ENCODE results near the gene MED13L.

The MED13L gene

DNA sequence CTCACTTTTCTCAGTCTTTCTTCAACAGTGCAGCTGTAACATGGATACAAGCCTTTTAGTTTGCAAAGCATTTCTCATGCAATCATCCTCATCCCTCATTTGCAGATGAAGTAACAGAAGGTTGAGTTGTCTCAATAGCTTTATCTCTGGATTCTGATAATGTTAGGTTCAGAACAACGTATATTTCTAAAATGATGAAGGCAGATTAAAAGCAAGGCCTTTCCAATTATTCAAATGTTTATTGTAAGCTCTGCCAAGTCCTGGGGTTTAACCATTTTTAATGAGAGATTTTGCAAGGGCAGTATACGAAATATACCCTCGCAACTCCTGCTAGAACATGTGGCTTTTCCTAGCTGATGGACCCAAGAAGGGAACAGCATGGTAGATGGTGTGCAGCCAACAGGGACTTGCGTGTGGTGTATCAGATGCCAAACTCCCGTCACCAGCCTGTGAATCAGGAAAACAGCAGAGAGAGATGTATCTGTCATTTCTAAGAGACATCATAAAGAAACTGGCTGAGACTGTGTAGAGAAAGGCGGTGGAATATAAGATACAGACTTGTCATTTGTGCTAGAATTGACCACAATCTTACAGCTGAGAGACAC is 319.7 kb downstream of the MED13L start:
- no peak for DNase-seq

DNA sequence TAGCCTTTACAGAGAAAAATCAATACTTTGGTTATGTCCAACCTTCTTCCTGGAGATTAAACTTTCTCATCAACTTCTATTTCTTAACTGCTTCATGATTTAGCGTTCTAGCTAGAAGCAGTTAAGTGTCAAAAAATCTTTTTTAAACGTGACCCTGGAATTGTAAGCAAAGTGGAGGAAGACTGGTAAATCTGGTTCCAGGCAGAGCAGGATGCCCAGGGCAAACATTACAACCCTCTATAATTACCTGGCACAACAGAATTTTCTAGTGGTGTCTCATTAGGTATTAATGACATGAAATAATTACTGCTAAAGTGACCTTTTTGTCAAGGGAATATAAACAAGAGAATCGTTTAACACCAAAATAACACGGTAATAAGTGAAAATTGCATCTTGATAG is 320.8 kb downstream of the MED13L start:
- DNase-seq = no peak

DNA sequence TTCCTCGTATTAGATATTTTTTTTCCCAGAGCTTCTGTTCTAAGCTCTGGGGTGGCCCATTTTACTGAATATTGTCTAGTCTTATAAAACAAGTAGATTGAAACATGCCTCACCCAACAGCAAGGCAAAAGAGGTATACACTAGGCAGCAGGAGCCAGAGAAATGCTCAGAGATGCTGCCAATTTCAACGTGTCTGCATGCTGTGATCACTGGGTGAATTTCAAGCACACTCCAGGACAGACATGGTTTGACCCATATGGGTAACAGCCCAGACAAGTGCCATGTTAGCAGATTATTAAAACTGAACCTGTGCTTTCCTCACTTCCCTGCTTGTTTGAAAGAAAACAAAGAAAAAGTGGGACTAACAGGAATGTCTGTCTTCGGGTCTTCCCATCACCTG is 321.3 kb downstream of the MED13L start:
- no peak for DNase-seq

DNA sequence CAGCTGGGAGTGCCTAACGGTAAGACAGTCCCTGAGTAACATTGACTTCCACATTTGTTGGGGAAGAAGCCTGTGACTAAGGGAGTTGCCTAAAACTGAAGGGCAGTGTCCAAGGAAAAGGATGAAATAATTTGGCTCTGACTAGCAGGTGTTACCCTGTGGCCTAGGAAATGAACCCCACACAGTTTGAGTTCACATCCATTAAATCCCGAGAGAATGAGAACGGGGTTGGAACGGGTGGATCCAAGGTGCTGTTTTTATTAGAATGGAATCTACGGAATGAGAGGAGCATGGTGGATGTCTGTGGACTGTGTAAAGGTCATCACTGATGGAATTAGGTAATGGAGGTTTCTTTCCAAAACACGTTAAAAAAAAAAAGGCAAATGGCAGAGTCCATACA is 324.0 kb downstream of the MED13L start:
- peak; percentile 59 for DNase-seq

DNA sequence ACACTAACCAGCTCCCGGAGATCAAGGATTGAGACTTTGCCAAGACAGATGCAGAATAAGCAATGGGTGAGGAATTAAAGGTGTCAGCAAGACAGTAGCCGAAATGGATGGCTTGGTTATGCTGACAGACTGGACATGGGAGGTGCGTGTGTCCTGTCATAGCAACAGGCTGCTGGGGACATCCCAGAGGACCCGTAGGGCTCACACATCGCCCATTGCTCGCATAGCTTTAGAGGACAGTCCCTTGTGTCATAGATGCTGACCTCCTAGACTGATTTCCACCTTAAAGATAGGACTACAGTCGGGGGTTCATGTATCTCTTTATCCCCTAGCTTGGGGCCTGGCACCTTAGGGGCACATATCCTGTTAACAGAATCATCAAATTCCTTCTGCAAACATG is 324.5 kb downstream of the MED13L start:
- DNase-seq = no peak

DNA sequence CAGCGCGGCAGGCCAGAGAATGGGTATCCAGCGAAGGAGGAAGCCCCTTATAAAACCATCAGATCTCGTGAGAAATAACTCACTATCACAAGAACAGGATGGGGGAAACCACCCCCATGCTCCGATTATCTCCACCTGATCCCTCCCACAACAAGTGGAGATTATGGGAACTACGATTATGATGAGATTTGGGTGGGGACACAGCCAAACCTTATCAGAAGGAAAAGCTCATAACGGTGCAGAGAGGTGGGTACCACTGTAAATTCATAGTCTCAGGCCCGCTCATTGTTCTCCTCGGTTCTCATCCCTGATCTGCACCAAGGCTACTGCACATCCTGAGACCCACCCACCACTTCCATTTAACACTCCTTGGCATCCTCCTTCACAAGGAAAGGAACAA is 326.5 kb downstream of the MED13L start:
- DNase-seq = no peak

DNA sequence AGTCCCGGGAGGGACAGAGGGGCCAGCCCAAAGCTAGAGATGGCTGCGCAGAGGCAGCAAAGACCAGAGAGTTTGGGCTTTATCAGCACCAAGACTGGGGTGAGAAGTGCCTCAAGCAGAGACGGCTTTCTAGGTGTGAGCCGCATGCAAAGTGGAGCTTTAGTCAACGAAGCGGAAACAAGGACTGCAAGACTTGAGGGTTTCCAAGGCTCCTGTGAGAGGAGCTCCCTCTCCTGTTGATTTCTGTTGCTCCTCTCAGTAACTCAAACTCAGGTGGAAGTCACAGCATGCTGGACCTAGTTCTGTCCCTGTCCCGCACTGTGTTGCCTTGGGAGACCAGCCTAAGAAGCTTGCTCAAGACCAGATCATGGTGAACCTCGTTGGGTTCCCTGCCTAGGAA is 327.8 kb downstream of the MED13L start:
- no peak for DNase-seq

DNA sequence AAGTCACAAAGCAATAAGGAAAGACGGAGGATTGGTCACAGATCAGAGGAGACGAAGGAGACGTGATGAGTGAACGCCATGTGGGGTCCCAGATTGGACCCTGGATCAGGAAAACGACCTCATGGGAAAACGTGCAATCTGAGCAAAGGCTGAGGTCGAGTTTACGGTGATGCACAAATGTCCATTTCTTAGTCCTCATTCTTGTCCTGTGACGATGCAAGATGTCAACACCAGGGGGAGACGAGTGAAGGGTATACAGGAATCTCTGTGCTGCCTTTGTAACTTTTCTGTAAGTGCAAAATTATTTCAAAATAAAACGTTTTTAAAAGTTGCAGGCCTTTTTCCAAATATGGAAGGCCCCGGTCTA is 329.8 kb downstream of the MED13L start:
- no peak for DNase-seq

DNA sequence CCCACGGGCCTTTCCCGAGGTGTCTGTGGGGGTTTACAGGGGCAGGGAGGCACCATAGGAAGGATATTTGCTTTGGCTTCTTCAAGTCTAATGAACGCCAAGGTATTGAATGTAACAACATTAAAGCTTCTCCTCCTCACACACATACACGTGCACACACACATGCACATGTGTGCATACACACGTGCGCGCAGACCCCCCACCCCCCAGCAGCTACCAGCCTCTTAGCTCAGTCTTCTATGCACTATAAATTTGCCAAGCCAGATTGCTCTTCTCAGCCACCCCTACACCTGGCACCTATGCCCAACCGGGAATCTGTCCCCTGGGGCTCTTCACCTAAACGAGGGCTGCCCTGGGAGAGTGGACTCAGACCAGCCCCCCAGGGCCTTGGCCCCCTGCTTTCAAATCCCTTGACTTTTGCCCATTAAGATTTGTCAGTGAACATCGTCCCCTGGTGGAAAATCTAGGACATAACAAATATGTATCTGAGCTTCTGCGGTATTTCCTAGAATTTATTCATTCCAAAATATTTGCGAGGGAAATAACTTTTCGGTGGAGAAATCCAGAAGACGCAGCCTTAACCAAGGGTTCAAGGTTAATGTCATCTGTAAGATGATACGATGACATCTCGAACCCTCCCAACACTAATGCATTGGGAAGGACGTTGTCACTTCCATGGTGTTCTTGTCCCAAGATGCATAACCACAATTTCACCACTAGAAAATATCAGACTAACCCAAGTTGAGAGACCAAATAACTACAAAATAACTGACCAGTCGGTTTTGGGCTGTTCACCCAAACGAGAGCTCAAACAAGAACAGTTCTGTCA is 330.4 kb downstream of the MED13L start:
- no peak for DNase-seq

DNA sequence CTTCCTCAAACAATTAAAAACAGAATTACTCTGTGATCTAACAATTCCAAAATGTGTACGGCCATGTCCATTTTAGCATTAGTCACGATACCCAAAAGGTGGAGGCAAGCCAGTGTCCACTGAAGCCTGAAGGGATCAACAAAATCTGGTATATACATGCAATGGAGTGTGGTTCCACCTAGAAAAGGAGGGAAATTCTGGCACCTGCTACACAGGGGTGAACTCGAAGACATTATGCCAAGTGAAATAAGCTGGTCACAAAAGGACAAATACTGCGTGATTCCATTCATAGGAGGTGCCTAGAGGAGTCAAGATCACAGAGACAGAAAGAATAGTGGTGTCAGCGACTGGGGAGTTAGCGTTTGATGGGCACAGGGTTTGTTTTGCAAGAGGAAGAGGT is 331.4 kb downstream of the MED13L start:
- no peak for DNase-seq

DNA sequence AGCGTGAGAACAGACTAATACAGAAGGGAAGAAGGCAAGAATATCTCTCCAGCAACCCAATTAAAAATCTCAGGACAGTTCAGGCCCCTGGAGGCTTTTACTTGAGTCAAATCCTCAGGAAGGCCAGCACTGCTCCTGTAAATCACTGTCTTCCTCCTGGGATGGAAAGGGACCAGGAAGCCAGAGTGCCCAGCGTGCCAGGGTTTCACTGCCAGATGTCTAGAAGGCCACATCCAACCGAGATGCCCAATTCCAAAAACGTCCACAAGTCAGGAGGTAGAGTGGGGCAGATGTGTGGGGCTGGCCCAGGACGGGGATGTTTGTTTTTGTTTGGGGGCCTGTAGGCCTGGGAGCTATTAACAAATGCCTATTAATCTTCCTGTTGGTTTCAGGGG is 332.0 kb downstream of the MED13L start:
- DNase-seq = no peak

DNA sequence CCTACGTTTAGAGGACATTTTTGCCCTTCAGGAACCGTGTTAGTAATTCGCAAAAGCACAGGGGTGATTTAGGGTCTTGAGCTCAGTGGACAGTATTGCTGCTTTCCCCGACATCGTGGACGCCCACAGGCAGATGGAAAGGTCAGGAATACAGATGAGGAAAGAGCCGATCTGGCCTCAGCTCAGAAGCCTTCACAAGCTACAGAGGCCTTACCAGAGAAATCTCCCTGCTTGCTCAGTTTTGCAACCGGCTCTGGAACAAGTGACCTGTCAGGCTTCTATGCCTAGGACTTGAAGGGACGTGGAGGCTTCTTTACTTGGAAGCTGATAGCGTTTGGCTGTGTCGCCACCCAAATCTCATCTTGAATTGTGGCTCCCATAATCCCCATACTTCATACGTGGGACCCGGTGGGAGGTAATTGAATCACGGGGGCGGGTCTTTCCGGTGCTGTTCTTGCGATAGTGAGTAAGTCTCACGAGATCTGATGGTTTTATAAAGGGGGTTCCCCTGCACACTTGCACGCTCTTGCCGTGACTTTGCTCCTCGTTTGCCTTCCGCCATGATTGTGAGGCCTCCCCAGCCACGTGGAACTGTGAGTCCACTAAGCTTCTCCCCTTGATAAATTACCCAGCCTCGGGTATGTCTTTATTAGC is 332.5 kb downstream of the MED13L start:
- DNase-seq = no peak

DNA sequence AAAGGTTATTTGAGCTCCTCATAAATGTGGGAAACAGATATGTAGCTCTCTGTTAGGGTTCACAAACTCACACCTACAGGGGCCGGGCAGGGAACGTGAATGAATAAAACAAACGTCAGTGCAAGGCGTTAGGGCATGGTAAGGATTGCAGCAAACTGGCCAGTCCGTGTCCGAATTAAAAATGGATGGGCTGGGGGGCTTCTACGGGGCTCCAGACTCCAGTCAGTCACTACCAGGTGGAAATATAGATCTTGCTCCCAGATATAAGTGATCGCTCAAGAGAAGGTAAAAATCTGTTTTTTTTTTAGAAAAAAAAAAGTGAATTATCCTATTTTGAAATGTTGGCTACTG is 333.1 kb downstream of the MED13L start:
- DNase-seq = no peak

DNA sequence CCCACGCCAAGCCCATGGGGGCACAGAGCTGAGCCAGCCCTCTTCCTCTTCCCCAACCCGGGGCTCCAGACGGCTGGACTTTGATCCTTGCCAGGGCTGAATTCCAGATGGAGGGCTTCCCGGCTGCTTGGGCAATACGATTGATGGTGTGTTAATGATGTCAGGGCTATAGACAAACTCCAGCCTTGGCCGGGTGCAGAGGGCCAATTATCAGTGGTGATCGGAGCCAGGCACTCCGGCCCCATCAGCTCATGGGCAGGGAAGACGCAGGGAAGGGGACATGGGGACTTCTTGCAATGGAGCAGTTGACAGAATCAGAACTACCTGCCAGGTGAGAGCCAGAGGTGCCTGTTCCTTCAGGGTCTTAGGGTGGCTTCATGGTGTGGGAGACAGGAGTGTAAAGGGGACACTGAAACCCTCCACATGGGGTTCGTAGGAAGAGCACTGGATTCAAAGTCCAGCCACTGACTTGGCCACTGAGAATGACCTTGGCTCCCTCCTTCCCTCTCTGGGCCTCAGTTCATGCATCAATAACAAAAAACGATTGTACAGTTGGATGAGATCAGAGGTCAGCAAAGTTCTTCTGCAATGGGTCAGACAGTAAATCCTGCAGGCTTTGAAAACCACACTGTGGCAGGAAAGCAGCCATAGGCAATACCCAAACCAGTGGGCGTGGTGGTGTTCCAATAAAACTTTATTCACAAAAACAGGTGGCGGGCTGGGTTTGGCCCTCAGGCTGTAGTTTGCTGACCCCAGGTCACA is 333.7 kb downstream of the MED13L start:
- DNase-seq = no peak

DNA sequence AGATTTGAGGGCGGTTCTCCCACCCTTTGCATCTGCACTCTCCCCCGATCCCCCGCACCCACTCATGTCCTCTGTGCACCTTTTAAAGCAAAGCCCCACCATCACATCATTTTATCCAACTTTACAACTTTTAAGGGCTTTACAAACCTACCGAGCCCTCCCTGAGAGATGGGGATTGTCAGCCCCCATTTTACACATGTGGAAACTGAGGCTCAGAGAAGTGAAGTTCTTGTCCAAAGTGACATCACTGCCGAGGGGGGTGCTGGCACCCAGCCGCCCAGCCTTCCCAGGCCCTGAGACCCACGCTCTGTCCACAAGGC is 334.2 kb downstream of the MED13L start:
- no peak for DNase-seq

DNA sequence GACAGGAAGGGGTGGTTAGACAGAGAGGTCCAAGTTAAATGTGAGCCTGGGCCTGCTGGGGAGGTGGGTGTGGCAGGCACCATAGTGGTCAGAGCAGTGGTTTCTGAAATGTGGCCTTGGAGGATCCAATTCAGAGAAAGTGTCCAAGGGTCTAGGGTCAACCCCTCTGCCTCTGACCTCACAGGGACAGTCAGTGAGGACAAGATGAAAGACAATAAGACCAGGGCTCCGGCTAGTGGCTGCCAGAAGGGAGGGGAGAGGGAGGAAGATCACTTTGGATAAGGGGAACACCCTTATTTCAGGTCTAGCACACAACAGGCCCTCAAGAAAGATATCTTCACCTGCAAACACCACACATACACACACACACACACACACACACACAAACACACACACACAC is 335.1 kb downstream of the MED13L start:
- no peak for DNase-seq

DNA sequence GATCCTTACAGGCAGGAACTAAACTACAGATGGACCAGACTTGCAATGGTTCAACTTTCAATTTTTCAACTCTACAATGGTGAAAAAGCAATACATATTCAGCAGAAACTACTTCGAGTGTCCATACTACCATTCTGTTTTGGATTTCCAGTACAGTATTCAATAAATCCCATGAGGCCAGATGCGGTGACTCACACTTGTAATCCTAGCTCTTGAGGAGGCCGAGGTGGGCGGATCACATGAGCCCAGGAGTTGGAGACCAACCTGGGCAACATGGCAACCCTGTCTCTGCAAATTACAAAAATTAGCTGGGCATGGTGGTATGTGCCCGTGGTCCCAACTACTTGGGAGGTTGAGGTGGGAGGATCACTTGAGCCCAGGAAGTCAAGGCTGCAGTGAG is 336.1 kb downstream of the MED13L start:
- DNase-seq = no peak

DNA sequence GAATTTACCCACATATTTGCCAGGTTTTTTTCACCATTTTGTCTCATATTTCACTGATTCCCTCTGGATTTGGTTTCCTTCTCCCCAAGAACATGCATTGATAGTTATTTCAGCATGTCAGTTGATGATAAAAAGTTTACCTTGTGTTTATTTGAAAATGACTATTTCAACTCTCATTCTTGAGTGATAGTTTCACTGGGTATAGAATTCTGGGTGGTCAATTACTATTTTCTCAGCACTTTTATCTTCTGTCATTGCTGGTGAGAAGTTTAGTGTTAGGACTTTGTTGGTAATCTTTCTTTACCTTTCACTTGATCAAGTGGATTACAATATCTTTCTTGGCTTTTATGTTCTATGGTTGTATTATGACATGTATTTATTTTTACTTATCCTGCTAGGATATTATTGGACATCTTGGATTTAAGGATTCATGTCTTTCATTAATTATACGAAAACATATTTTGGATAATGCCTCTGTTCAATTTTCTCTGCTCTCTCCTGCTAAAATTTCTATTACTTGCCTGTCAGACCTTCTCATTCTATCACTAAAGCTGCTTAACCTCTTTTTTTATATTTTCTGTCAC is 338.6 kb downstream of the MED13L start:
- no peak for DNase-seq

DNA sequence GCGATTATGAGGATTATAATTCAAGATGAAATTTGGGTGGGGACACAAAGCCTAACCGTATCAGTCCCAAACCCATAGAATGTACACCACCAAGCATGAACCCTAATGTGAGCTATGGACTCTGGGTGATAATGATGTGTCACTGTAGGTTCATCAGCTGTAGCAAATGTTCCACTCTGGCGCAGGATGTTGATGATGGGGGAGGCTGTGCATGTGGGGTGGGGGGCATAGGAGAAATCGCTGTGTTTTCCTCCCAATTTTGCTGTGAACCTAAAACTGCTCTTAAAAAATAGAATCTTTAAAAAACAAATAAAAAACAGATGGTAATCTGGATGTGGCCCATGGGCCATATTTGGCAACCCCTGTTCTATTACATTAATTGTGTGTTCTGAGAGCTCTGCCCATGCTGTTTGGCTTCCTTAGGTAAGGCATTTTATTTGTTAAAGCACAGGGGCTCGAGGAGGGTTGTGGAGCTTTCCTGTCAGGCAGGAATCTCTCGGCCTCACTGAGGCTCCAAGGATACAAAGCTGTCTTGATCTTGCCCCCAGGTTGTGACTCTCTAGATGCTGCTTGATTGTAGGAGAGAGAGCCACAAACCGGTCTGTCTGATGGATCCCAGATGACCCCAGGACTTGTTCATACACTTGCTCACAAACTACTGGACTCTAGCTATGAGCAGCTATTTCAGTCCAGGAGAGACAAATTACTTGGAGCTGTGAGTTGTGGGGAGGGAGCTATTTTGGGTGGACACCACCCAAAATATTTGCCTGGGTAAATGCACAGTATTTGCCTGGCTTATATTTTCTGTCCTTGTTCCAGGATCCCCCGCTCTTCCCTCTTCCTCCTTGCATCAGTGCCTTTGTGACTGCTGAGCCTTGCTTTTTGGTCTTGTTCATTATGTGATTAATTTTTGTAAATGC is 340.2 kb downstream of the MED13L start:
- no peak for DNase-seq

DNA sequence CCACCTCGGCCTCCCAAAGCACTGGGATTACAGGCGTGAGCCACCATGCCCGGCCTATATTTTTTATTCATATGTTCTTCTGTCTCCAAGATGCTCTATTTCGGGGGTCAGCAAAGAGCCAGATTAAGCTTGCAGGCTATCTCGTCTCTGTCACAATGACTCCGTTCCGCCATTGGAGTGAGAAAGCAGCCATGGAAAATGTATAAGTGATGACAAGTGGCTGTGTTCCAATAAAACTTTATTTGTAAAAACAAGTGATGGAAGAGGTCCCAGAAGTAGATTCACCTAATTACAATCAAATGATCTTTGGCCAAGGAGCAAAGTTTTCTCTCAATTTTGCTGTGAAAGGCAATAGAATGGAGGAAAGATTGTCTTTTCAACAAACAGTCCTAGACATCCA is 342.6 kb downstream of the MED13L start:
- DNase-seq = no peak

DNA sequence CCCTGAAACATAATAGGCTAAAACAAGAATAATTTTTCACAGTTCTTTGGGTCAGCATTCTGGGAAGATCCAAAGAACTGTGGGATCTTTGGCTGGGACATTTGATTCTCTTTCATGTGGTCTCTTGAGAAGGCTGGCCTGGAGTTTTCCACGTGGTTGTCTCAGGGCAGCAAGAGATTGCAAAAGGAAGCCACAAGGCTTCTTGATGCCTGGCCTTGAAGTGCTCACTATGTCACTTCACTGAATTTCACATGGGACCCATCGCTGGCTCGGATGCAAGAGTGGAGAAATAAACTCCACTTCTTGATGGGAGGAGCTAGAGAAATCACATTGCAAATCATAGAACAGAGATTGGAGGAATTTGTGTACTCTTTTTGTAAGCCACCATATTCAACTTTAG is 343.4 kb downstream of the MED13L start:
- DNase-seq = no peak

DNA sequence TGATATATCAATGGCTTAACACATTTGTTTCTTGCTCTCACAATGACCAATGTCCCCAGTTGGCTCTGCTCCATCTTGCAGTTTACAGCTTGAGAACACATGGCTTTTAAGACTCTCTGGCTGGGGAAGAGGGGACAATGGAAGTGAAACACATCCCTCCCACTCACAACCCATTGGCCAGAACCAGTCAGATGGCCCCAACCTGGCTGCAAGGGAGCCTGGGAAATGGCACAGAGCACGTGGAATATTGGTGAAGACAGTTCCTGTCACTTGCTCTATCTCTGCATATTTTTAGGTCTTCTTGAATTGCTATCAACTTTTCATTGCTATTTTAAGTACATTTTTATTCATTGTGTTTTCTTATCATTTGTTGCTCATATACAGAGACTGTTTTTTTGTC is 345.4 kb downstream of the MED13L start:
- no peak for DNase-seq
